22Rv1 (cell line): ENCODE results near the gene MTCH1.

Source experiments
- ZFX ChIP-seq: fragments of 450-650 bp; IDR thresholded peaks from 2 replicates; pipeline ENCODE4 v1.6.1; 2017; ENCODE audit warnings: antibody characterized with exemption, borderline replicate concordance
- TF ChIP-seq, protein P1 (sequence below): fragments of 450-650 bp; IDR thresholded peaks from 2 replicates; pipeline ENCODE4 v1.5.1; 2017; ENCODE audit warnings: mild to moderate bottlenecking

DNA sequence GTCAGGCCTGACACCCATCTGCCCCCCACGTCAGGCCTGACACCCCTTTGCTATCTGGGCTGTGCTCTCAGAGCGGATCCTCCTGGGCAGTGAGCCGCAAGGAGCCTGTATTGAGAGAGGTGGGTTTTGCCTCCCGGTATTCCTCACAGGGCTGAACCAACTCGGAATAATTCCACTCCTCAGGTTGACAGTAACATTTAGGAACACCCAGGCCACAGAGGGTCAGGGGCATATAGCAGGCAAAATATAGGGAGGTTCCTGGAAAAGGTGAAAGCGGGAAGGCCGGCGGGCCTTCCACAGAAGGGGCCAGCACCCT lies 12.7 kb upstream of the MTCH1 start:
- TF ChIP-seq ZFX: no peak
- TF ChIP-seq, protein P1, sequence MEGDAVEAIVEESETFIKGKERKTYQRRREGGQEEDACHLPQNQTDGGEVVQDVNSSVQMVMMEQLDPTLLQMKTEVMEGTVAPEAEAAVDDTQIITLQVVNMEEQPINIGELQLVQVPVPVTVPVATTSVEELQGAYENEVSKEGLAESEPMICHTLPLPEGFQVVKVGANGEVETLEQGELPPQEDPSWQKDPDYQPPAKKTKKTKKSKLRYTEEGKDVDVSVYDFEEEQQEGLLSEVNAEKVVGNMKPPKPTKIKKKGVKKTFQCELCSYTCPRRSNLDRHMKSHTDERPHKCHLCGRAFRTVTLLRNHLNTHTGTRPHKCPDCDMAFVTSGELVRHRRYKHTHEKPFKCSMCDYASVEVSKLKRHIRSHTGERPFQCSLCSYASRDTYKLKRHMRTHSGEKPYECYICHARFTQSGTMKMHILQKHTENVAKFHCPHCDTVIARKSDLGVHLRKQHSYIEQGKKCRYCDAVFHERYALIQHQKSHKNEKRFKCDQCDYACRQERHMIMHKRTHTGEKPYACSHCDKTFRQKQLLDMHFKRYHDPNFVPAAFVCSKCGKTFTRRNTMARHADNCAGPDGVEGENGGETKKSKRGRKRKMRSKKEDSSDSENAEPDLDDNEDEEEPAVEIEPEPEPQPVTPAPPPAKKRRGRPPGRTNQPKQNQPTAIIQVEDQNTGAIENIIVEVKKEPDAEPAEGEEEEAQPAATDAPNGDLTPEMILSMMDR: no peak
